NCI-H2196 (cell line): Measurements from ENCODE around the gene MUC5B.
"Not testable (repeated sequence)": the region's sequence is repeated elsewhere in the genome, so short reads cannot be mapped to it uniquely, and the experiment has no call there.

Experiments used
- DNase-seq: peaks from one replicate; lab custom pipeline; 2025; ENCODE audit not compliant: unreplicated experiment; lab: John Stamatoyannopoulos, UW

MUC5B gene

GRCh38 chr11:1231396-1232020 lies 8.6 kb downstream of the MUC5B start:
- DNase-seq = no peak

GRCh38 chr11:1232021-1232882 lies 9.4 kb downstream of the MUC5B start:
- no peak for DNase-seq

GRCh38 chr11:1232883-1233321 lies 10.0 kb downstream of the MUC5B start:
- DNase-seq = peak; percentile 13

GRCh38 chr11:1233351-1234053 lies 10.6 kb downstream of the MUC5B start:
- DNase-seq = no peak

GRCh38 chr11:1234054-1234720 lies 11.3 kb downstream of the MUC5B start:
- no peak for DNase-seq

GRCh38 chr11:1234771-1235305 lies 12.0 kb downstream of the MUC5B start:
- DNase-seq = no peak

DNA sequence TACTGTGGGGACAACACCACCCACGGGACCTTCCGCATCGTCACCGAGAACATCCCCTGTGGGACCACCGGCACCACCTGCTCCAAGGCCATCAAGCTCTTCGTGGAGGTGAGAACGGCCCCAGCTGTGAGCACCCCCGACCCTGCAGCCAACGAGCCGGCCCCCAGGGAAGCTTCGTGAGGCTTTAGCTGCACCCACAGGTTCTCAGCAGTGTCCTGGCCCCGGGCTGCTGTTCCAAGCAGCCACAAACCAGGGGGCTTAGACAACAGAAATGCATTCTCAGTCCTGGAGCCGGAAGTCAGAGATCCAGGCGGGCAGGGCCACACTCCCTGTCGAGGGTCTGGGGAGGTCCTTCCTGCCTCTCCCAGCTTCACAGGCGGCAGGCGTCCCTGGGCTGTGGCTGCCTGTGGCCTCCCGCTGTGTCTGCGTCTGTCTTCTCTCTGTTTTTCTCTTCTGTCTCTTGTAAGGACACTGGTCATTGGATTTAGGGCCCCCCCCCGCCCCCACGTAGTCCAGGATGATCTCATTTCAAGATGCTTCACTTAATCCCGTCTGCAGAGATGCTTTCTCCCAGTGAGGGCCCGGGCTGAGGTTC lies 12.5 kb downstream of the MUC5B start:
- DNase-seq = no peak

DNA sequence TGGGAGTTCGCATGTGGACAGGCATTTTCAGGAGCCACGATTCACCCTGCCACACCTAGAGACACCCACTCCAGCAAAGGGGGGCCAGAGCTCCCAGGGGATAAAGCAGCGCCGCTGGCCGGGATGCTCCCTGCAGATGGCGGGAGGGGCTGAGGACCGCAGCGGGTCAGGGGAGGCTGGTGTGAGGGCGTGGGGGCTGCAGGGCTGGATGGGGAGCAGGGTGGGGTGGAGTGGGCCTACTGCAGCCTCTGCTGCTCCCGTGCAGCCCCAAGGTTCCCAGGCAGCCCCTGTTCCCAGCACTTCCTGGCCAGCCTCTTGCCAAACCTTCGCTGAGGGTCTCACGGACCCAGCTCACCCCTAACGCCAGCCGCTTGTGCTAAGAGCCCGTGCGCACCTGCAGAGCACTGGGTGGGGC lies 13.0 kb downstream of the MUC5B start:
- DNase-seq = no peak

DNA sequence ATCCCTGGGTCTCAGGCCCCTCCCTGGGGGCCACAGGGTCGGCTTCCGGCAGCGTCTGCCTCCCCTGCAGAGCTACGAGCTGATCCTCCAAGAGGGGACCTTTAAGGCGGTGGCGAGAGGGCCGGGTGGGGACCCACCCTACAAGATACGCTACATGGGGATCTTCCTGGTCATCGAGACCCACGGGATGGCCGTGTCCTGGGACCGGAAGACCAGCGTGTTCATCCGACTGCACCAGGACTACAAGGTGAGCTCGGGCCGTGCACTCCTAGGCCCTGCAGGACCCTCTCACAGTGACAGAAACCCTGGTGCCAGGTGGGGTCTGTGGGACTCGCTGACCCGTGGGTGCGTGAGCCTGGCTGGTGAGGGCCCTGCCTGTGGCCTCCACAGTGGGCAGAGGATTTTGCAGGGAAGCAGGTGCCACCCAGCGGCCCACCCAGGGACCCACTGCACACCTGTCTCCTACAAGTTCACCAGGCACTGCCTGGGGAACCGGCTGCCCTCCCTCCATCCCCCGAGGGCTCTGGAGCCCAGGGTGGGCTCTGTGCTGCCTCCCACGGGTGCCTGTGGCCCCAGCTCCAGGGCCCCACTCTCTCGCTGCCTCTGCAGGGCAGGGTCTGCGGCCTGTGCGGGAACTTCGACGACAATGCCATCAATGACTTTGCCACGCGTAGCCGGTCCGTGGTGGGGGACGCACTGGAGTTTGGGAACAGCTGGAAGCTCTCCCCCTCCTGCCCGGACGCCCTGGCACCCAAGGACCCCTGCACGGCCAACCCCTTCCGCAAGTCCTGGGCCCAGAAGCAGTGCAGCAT lies 13.7 kb downstream of the MUC5B start:
- DNase-seq = no peak

GRCh38 chr11:1237128-1237580 lies 14.3 kb downstream of the MUC5B start:
- no peak for DNase-seq

DNA sequence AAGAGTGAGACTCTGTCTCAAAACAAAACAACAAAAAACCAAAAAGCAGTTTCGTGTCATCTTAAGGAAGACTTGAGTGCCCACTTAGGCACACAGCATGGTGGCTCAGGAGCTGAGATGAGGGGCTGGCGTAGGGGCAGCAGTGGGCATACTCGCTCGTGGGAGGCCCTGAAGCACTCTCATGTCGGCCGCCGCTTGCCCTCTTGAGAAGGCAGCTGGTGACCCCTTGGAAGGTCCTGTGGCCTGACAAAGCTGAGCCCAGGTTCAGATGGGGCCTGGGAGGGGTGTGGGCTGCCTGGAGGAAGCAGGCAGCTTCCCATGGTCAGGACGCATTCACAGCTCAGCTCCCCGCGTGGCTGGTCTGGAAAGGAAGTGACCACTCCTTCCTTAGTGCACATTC lies 15.0 kb downstream of the MUC5B start:
- no peak for DNase-seq

DNA sequence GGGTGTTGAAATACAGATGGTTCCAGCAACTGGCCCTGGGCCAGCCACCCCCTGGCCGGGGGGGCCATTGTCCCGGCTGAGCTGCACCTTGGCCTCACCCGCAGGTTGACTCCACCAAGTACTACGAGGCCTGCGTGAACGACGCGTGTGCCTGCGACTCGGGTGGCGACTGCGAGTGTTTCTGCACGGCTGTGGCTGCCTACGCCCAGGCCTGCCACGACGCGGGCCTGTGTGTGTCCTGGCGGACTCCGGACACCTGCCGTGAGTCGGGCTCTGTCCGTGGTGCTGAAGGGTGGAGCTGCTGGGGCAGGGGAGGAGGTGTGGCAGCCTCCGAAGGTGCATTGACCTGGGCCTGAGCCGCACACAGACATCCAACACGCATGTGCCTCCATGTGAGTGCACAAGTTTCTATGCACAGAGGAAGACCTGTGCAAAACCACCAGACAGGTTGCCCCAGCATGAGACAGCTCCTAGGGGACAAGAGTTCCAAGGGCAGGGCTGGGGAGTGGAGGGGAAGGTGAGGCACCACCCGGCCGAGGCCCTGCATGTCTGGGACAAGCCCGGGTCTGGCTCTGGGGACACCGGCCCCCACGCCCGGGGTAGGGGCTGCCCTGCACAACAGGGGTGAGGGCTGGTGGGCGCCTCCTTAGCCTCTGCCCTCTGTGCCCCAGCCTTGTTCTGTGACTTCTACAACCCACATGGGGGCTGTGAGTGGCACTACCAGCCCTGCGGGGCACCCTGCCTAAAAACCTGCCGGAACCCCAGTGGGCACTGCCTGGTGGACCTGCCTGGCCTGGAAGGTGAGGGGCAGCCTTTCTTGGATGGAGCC lies 16.1 kb downstream of the MUC5B start:
- DNase-seq = no peak

DNA sequence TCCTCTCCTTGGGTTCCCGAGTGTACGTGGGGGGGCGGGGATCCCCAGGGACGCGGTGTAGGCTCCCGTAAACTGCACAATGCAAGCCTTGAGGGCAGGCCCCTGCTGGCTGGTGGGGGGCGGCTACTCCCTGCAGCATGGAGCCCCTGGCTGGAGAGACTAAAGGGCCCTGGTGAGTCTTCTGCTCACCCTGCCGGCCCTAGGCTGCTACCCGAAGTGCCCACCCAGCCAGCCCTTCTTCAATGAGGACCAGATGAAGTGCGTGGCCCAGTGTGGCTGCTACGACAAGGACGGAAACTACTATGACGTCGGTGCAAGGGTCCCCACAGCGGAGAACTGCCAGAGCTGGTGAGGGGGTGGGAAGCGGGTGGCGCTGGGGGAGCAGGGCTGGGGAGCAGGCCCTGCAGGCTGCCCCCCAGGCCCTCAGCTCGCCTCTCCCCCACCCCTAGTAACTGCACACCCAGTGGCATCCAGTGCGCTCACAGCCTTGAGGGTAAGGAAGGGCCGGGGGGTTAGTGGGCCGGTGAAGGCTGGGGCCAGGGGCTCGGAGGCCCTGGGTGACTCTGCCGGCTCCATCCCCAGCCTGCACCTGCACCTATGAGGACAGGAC lies 16.8 kb downstream of the MUC5B start:
- no peak for DNase-seq

DNA sequence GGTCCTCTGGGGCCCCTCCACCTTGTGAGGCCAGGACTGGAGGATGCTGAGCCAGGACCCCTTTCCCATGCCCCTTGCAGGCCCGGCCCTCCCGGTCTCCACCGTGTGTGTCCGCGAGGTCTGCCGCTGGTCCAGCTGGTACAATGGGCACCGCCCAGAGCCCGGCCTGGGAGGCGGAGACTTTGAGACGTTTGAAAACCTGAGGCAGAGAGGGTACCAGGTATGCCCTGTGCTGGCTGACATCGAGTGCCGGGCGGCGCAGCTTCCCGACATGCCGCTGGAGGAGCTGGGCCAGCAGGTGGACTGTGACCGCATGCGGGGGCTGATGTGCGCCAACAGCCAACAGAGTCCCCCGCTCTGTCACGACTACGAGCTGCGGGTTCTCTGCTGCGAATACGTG lies 17.9 kb downstream of the MUC5B start:
- DNase-seq = no peak

- no peak for DNase-seq
Observed at GRCh38 chr11:1241706-1242105, 18.8 kb downstream of the MUC5B start.

DNA sequence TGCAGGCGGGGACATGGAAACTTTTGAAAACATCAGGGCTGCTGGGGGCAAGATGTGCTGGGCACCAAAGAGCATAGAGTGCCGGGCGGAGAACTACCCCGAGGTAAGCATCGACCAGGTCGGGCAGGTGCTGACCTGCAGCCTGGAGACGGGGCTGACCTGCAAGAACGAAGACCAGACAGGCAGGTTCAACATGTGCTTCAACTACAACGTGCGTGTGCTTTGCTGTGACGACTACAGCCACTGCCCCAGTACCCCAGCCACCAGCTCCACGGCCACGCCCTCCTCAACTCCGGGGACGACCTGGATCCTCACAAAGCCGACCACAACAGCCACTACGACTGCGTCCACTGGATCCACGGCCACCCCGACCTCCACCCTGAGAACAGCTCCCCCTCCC lies 19.4 kb downstream of the MUC5B start:
- DNase-seq = no peak

DNA sequence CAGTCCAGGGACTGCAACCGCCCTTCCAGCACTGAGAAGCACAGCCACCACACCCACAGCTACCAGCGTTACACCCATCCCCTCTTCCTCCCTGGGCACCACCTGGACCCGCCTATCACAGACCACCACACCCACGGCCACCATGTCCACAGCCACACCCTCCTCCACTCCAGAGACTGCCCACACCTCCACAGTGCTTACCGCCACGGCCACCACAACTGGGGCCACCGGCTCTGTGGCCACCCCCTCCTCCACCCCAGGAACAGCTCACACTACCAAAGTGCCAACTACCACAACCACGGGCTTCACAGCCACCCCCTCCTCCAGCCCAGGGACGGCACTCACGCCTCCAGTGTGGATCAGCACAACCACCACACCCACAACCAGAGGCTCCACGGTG lies 19.9 kb downstream of the MUC5B start:
- DNase-seq = not testable (repeated sequence)

DNA sequence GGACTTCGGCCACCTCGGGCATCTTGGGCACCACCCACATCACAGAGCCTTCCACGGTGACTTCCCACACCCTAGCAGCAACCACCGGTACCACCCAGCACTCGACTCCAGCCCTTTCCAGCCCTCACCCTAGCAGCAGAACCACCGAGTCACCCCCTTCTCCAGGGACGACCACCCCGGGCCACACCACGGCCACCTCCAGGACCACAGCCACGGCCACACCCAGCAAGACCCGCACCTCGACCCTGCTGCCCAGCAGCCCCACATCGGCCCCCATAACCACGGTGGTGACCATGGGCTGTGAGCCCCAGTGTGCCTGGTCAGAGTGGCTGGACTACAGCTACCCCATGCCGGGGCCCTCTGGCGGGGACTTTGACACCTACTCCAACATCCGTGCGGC lies 20.7 kb downstream of the MUC5B start:
- not testable (repeated sequence) for DNase-seq
